Esophagus squamous epithelium (tissue), 4 donors: ENCODE data around the gene GET3.

ENCODE experiments used
- POLR2A ChIP-seq, 4 donors: fragments of 450-650 bp; IDR thresholded peaks; one replicate each; pipeline ENCODE4 v1.6.1; 2017; ENCODE audit warnings: antibody characterized with exemption in 4 of 4, mild to moderate bottlenecking in 4 of 4, moderate library complexity in 3 of 4
- TF ChIP-seq, protein P1 (sequence below), 6 experiments: fragments of 450-650 bp in 4 of 6; fragments of 200-600 bp in 2 of 6; sonication (generic) in 2 of 6; IDR thresholded peaks; one replicate each; pipeline ENCODE4 v1.5.1; 2016 to 2019; ENCODE audit warnings: antibody characterized with exemption in 6 of 6, mild to moderate bottlenecking in 4 of 6, moderate library complexity in 4 of 6

DNA sequence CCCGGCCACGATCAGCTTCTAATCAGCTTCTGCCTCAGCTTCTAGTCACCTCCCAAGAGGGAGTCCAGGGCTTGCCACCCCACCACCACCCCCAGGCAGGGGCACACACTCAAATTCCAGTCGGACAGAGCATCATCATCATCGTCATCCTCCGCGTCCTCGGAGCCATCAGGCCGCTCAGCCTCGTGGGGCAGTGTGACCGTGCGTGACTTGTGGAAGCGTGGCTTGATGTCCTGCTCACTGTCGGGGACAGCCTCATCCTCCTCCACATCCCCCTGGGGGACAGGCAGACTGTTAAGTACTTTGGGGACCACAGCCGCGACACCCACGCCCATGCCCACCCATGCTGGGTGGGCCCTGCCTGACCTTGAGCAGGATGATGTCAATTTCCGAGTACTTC, 26.1 kb upstream of the GET3 start:
- TF ChIP-seq, protein P1, sequence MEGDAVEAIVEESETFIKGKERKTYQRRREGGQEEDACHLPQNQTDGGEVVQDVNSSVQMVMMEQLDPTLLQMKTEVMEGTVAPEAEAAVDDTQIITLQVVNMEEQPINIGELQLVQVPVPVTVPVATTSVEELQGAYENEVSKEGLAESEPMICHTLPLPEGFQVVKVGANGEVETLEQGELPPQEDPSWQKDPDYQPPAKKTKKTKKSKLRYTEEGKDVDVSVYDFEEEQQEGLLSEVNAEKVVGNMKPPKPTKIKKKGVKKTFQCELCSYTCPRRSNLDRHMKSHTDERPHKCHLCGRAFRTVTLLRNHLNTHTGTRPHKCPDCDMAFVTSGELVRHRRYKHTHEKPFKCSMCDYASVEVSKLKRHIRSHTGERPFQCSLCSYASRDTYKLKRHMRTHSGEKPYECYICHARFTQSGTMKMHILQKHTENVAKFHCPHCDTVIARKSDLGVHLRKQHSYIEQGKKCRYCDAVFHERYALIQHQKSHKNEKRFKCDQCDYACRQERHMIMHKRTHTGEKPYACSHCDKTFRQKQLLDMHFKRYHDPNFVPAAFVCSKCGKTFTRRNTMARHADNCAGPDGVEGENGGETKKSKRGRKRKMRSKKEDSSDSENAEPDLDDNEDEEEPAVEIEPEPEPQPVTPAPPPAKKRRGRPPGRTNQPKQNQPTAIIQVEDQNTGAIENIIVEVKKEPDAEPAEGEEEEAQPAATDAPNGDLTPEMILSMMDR (IDR thresholded peaks at IDR 0.05) = no peak
- TF ChIP-seq POLR2A (IDR thresholded peaks at IDR 0.05) = no peak
